Stimulated activated CD8-positive, alpha-beta memory T cell treated with anti-CD3 and anti-CD28 coated beads, Interleukin-7, amount 100 ng/mL, for 4 hours (primary cell): Measurements from ENCODE around the gene OSGEP.

Source experiments
- DNase-seq, 2 donors: peaks; one replicate each; pipeline ENCODE4 v3.0.0-alpha.2; 2020; ENCODE audit warnings: low read depth in 2 of 2

The OSGEP gene

GRCh38 chr14:20434701-20435581 is 19.7 kb downstream of the OSGEP start:
- no peak for DNase-seq

GRCh38 chr14:20429801-20430669 is 24.6 kb downstream of the OSGEP start:
- no peak for DNase-seq

- DNase-seq = no peak
Observed at GRCh38 chr14:20428802-20429201, 25.8 kb downstream of the OSGEP start.

GRCh38 chr14:20428010-20428365 is 26.6 kb downstream of the OSGEP start:
- DNase-seq = no peak

- DNase-seq = no peak
Observed at GRCh38 chr14:20427231-20428009, 27.2 kb downstream of the OSGEP start.

- no peak for DNase-seq
Observed at GRCh38 chr14:20424851-20425250, 29.8 kb downstream of the OSGEP start.

DNA sequence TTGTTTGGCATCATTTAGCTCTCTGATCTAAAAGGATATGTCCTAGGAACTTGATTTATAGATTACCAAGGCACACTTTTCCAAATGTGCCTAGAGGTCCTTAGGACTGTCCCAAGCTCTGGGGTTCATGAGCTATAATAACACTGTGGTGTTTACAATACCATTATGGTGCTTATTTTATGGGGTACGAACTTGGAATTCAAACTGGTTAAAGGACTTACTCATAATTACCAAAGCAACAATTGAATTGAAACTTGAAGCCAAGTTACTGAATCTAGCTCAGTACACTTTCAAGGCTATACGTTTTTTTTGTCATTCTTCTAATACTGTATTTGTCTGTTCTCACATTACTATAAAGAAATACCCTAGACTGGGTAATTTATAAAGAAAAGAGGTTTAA is 31.7 kb downstream of the OSGEP start:
- no peak for DNase-seq

DNA sequence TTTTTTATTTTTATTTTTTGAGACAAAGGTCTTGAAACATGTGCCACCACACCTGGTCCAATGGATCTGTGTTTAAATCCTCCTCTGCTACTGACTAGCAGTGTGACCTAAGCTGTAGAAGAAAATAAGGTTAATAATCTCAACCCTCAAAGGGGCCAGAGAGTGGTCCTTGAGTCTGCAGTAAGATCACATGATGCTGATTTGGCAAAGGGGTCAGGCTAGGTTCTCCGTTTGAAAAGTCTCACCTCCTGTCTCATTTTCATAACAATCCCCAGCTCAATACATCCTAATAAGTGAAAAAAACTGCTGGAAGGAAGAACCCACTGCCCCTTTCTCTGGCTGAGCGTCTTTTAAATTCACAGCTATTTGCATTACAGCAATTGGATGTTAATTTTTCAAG is 33.3 kb downstream of the OSGEP start:
- DNase-seq = no peak

DNA sequence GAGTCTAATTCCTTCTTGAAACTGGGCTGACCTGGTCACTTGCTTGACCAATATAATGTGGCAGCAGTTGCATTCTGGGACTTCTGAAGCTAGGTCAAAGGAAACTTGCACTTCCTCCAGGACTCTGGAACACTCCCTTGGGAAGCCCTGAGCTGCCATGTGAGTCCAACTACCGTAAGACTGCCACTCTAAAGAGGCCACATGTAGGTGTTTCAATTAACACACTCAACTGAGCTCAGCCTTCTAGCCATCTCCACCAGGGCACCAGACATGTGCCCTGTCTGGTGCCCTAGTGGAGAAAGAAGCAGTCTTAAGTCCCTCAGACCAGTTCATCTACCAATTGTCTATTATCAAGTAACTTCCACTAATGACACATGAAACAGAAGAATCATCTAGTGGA is 35.2 kb downstream of the OSGEP start:
- no peak for DNase-seq

DNA sequence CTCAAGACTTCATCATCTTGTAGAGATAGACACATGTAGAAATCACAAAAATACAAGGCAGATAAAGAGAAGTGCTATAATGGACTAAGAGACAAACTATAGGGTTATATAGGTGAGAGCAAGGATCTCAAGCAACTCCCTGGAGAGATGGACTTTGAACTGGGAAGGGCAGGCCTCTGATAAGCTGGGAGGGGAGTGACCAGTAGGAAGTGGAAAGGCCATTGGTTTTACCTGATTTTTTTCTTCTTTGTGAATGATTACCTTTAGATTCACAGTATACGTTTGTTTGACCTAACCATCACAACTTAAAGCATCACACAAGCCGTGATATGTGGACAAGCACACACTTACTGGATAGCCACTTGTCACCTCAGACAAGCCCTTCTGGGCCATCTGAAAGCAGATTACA is 36.1 kb downstream of the OSGEP start:
- DNase-seq = no peak

DNA sequence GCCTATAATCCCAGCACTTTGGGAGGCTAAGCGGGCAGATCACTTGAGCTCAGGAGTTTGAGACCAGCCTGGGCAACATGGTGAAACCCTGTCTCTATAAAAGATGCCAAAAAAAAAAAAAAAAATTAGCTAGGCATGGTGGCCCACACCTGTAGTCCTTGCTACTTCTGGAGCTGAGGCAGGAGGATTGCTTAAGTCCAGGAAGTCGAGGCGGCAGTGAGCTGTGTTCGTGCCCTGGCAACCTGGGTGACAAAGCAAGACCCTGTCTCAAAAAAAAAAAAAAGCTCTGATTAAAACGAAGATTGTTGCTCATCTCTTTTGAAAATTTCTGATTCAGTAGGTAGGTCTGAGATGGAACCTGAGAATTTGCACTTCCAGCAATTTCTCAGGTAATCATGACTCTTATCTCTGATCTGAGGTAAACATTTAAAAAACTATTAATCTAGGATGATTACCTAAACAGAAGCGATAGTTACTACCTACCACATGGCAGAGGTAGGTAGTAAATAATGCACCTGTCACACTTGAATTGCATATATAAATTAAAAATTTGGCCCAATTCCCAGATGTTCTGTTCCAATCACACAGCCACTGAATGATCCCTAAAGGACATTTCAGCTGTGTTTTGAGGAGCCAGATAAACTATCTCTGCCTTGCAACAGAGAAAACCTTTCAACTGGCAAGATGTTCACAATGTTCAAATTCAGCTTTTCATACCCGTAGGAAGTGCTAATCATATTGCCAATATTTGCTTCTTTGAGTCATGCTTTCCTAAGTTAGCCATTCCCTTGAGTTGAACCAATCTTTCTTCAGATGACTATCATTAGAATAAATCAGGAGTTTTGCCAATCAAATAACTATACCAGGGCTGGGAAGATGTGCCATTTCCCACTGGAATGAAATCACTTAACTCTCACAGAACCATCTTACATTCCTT is 37.1 kb downstream of the OSGEP start:
- no peak for DNase-seq

GRCh38 chr14:20416223-20416622 is 38.4 kb downstream of the OSGEP start:
- no peak for DNase-seq

DNA sequence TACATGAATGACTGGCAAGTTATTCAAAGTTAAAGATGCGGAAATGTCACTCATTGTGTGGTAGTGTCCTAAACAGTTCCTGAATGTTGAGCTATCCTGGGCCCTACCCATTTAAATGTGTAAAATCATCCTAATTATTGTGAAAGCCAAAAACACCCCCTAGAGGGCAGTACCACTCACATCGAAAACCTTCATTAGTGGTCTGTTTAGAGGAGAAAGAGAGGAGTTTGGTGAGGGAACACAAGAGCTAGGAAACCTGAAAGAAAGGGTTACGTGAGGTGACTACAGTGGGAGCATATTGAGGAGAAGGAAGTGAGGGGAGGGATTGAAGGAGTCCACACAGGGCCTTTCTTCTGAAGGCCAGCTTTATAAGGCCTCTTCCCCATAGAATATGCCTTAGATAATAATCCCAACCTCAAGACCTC is 38.8 kb downstream of the OSGEP start:
- no peak for DNase-seq

GRCh38 chr14:20413744-20414082 is 40.9 kb downstream of the OSGEP start:
- no peak for DNase-seq

- peak; percentile 31 to 66 for DNase-seq
Observed at GRCh38 chr14:20412876-20413743, 41.5 kb downstream of the OSGEP start, which contains the start of gene TEP1. Gene TEP1 (minus strand): TSS chr14:20413501. CDS start chr14:20408439, 5,062 bp downstream.

DNA sequence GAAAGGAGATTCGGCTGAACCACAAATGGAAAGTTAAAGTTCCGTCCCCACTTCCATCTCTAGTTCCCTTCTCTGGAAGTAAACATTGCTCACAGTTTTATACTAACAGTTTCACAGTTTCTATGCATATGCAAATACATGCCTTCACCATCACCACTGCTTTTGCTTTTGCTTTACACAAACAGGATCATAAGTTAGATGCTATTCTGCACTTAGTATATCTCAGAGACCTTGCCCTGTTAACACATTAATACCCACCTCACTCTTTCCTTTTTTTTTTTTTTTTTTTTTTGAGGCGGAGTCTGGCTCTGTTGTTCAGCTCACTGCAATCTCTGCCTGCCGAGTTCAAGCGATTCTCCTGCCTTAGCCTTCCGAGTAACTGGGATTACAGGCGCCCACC is 42.2 kb downstream of the OSGEP start:
- no peak for DNase-seq

DNA sequence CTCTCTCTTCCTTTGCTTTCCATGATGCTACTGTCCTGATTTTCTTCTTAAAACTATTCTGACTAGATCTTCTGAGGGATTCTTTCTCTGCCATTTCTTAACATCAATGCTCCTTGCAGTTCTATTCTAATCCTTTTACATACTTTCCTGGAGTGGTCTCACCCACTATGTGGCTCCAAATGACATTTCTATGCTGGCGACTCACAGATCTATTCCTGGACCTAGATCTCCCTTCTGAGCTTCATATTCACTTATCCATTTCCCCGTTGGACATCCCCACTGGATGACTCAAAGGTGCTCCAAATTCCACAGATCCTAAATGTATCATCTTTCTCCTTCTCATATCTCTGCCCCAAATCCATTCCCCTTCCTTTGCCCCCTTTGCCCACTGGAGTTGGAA is 45.4 kb downstream of the OSGEP start:
- DNase-seq = no peak

- DNase-seq = no peak
Observed at GRCh38 chr14:20403521-20403920, 51.1 kb downstream of the OSGEP start.

DNA sequence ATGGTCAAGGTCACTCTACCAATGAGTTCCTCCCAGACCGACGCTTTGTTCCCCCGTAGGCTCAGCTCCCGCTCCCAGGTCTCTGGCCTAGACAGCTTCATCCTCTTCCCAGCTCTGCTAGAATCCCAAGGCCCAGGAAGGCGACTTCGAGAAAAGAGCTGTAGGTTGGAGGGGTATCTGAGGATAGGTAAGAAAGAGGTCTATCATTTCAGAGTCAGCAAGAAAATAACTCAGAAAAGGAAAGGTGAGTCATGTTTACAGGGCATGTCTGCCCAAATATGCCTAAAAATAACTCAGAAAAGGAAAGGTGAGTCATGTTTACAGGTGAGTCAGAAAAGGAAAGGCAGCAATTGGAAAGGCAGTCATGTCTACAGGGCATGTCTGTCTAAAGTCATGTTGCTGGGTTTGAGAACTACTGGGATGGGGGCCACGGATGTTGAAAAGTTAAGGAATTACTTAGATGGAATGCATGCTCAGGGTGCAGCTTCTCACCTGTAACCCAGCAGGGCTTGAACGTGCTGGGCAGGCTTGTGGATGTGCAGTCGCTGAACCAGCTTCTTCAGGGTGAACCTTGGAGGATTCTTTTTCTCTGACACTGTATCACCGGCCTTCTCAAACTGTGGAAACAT is 53.5 kb downstream of the OSGEP start:
- no peak for DNase-seq

DNA sequence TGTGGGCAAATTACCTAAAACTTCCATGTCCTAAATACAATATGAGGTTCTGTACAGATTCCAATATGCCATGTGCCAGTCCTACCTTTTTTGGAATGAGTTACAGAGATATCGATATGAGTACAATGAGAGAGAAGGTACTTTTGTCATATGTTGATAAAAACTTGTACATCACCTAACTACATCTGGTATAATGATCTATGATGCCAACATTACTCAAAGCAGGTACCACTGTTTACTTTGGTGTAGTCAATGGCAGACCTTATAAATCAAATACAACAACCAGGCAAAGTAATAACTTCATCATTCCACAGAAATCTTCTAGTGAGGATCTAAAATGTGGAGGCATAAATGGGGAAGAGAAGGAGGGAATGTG is 54.0 kb downstream of the OSGEP start:
- DNase-seq = no peak
